ENCODE data around the gene VPS72.

VPS72 gene

GRCh38 chr1:151187205-151187604, 2.8 kb downstream of the VPS72 start:
- DNase-seq (ENCODE audit: low spot score) = no peak

GRCh38 chr1:151184211-151184610, 5.8 kb downstream of the VPS72 start:
- no peak for DNase-seq (ENCODE audit: low spot score)

- DNase-seq (ENCODE audit: low spot score) = no peak
These were observed 13.4 kb downstream of the VPS72 start for GRCh38 chr1:151176514-151177045.

- DNase-seq (ENCODE audit: low spot score) = no peak
These were observed 14.1 kb downstream of the VPS72 start, which contains the start of gene TMOD4 for GRCh38 chr1:151175863-151176262. TSS of gene TMOD4 (minus strand) at chr1:151175981. CDS start at chr1:151174875, 1,106 bp downstream.

GRCh38 chr1:151175041-151175741, 14.8 kb downstream of the VPS72 start:
- peak; percentile 91 for DNase-seq (ENCODE audit: low spot score)

GRCh38 chr1:151171190-151171589, 18.8 kb downstream of the VPS72 start:
- DNase-seq (ENCODE audit: low spot score) = no peak

- DNase-seq (ENCODE audit: low spot score) = no peak
These were observed 22.9 kb downstream of the VPS72 start for GRCh38 chr1:151167116-151167515.

- DNase-seq (ENCODE audit: low spot score) = no peak
These were observed 23.5 kb downstream of the VPS72 start for GRCh38 chr1:151166505-151166956.

- DNase-seq (ENCODE audit: low spot score) = peak; percentile 98
These were observed 24.1 kb downstream of the VPS72 start, which contains the start of the genes LYSMD1 and SCNM1 for GRCh38 chr1:151165738-151166504. TSS of gene LYSMD1 (minus strand) at chr1:151165902. CDS start at chr1:151165258, 644 bp downstream. TSS of gene SCNM1 (plus strand) at chr1:151166144. CDS start at chr1:151166153, 9 bp downstream.

GRCh38 chr1:151165281-151165737, 24.7 kb downstream of the VPS72 start:
- peak; percentile 60 for DNase-seq (ENCODE audit: low spot score)

- no peak for DNase-seq (ENCODE audit: low spot score)
These were observed 25.2 kb downstream of the VPS72 start for GRCh38 chr1:151164732-151165280.

- DNase-seq (ENCODE audit: low spot score) = no peak
These were observed 30.6 kb downstream of the VPS72 start for GRCh38 chr1:151159373-151159772.

GRCh38 chr1:151158751-151159251, 31.2 kb downstream of the VPS72 start:
- no peak for DNase-seq (ENCODE audit: low spot score)

- DNase-seq (ENCODE audit: low spot score) = no peak
These were observed 31.7 kb downstream of the VPS72 start for GRCh38 chr1:151158326-151158725.

GRCh38 chr1:151157067-151157531, 32.9 kb downstream of the VPS72 start:
- DNase-seq (ENCODE audit: low spot score) = no peak

GRCh38 chr1:151156515-151156819, 33.5 kb downstream of the VPS72 start, which contains the start of gene TNFAIP8L2:
TSS of gene TNFAIP8L2 (plus strand) at chr1:151156649. CDS start at chr1:151158698, 2,049 bp downstream.
- DNase-seq (ENCODE audit: low spot score) = peak; percentile 49

- DNase-seq (ENCODE audit: low spot score) = no peak
These were observed 42.3 kb downstream of the VPS72 start for GRCh38 chr1:151147665-151148064.

GRCh38 chr1:151147132-151147503, 42.9 kb downstream of the VPS72 start:
- DNase-seq (ENCODE audit: low spot score) = no peak

GRCh38 chr1:151146412-151147131, 43.4 kb downstream of the VPS72 start, which contains the start of gene SEMA6C:
TSS of gene SEMA6C (minus strand) at chr1:151146631. CDS start at chr1:151142621, 4,010 bp downstream.
- DNase-seq (ENCODE audit: low spot score) = peak; percentile 95

- no peak for DNase-seq (ENCODE audit: low spot score)
These were observed 44.0 kb downstream of the VPS72 start for GRCh38 chr1:151146072-151146411.

GRCh38 chr1:151145304-151146071, 44.5 kb downstream of the VPS72 start:
- DNase-seq (ENCODE audit: low spot score) = no peak
